Measurements from ENCODE around the gene CCK. TPM values are rescaled to one million over a fixed set of nuclear protein-coding genes. Genes with fewer than 3 reads are reported as not detected.

The CCK gene
- polyA plus RNA-seq, 3 donors = 0.11 to 0.53 (median 0.23) TPM

- DNase-seq (ENCODE audit: low read depth in 3 of 3, low spot score in 2 of 3) = no peak
Observed at GRCh38 chr3:42226470-42227425, 39.2 kb downstream of the CCK start.

DNA sequence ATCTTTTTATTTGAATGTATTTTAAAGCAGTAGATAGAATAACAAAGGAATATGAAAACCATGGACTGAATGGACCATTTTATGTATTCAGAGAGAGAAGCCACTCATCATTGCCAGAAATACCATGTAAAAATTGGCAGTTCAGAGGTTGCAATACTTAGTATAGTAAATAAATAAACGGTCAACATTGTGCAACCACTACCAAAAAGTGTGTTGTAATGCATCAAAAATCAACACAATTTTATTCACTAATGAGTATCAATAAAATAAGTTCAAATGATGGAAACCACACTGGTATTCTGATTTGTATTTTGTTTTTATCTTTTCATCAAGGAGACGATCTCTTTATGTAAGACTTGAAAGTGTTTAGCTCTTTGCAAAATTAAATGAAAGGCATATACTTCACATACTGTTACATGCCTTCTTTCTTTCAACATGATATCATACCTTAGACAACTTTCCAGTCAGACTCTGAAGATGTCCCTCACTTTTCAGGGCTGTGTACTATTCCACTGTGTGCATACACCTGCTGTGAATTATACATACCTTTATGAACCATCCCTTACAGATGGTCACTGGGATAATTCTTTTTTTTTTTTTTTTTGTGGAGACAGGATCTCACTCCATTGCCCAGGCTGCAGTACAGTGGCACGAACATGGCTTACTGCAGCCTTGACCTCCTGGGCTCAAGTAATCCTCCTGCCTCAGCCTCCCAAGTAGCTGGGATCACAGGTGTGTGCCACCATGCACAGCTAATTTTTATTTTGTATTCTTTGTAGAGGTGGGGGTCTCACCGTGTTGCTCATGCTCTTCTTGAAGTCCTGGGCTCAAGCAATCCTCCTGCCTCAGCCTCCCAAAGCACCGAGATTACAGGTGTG lies 40.3 kb downstream of the CCK start:
- no peak for DNase-seq (ENCODE audit: low read depth in 3 of 3, low spot score in 2 of 3)

DNA sequence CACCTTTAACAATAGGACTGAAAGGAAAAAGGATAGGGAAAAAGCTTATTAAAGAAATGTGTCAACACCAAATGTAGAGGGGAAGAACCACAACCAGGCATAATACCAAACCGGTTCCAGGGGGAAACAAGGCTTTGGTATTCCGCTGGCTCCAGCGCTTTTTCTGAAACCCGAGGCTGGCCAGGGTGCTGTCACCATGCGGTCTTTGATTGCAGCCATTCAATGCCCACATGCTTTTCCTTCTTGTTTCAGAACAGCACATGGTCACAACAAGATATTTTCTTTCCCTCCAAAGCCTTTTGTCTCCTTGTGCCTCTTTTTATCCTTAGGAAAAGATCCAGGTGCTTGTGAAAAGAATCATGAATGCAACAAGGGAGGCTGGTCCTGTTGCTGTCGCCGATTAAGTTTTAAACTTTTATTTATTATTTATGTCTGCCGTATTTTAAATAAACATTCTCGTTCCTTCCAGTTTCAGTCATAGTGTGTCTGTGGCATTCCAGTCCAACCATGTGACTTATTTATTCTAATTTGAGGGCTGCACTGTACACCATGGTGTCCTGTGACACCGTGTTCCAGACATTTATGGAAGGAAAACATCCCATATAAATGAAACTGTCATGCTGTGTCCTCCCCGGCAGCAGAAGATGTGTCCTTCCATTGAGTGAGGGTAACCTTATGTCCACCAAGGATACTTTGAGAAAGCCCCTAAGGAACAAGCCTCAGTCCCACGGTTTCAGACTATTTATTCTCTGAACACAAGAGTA lies 41.1 kb downstream of the CCK start:
- DNase-seq (ENCODE audit: low read depth in 3 of 3, low spot score in 2 of 3) = no peak

DNA sequence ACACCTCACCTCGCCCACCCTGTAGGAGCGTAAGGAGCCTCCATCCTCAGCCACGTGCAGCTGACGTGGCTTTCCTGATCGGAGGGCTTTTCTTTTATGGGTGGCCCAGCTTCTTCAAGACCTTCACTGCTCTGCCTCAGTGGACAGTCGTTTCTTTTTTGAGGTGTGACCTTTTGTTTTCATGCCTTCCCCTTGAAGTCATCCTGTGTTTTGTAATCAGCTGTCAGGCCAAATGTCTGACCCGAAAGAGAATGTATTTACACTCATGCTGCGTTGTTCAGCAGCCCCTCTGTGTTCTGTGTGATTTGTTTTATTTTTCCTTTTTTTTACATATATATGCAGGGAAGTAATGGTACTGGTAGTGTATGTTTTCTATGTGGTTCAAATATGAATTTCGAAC lies 41.8 kb downstream of the CCK start:
- no peak for DNase-seq (ENCODE audit: low read depth in 3 of 3, low spot score in 2 of 3)

DNA sequence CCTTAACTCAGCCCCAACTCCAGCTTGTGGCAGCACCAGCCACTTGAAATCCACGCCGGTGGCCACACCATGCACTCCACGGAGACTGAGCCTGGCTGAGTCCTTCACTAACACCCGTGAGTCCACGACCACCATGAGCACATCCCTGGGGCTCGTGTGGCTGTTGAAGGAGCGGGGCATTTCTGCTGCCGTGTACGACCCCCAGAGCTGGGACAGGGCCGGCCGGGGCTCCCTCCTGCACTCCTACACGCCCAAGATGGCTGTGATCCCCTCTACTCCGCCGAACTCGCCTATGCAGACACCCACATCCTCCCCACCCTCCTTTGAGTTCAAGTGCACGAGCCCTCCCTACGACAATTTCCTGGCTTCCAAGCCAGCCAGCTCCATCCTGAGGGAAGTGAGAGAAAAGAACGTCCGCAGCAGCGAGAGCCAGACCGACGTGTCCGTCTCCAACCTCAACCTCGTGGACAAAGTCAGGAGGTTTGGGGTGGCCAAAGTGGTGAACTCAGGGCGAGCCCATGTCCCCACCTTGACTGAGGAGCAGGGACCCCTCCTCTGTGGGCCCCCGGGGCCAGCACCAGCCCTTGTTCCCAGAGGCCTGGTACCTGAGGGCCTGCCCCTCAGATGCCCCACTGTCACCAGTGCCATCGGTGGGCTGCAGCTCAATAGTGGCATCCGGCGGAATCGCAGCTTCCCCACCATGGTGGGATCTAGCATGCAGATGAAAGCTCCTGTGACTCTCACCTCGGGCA lies 42.9 kb downstream of the CCK start:
- no peak for DNase-seq (ENCODE audit: low read depth in 3 of 3, low spot score in 2 of 3)

- DNase-seq (ENCODE audit: low read depth in 3 of 3, low spot score in 2 of 3) = no peak
Observed at GRCh38 chr3:42220436-42221121, 45.4 kb downstream of the CCK start.

GRCh38 chr3:42216931-42217333 lies 49.1 kb downstream of the CCK start:
- DNase-seq (ENCODE audit: low read depth in 3 of 3, low spot score in 2 of 3) = no peak

- DNase-seq (ENCODE audit: low read depth in 3 of 3, low spot score in 2 of 3) = no peak
Observed at GRCh38 chr3:42216302-42216701, 49.7 kb downstream of the CCK start.

GRCh38 chr3:42214565-42215283 lies 51.3 kb downstream of the CCK start:
- no peak for DNase-seq (ENCODE audit: low read depth in 3 of 3, low spot score in 2 of 3)

- no peak for DNase-seq (ENCODE audit: low read depth in 3 of 3, low spot score in 2 of 3)
Observed at GRCh38 chr3:42214064-42214463, 51.9 kb downstream of the CCK start.

DNA sequence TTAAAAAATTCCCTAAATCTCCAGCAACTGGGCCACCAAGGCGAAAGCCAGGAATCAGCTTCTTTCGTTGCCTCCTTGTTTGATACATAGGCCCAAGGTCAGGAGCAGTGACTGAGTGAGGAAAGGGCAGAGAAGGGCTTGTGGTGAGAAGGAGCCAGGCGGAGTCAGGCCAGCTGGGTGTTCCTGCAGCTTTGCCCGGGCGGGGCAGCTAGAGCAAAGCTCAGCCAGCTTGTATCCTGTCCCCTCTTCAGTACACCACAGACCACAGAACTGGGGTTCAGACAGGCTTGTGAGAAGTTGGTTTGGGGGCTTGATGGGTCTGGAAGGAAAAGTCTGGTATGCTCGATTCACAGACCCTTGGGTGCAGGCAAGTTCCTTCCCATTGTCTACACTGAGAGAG lies 52.6 kb downstream of the CCK start:
- no peak for DNase-seq (ENCODE audit: low read depth in 3 of 3, low spot score in 2 of 3)

- DNase-seq (ENCODE audit: low read depth in 3 of 3, low spot score in 2 of 3) = no peak
Observed at GRCh38 chr3:42210726-42211125, 55.3 kb downstream of the CCK start.

GRCh38 chr3:42209917-42210316 lies 56.1 kb downstream of the CCK start:
- no peak for DNase-seq (ENCODE audit: low read depth in 3 of 3, low spot score in 2 of 3)

Other genes with a start within 250 kb of the CCK start
- 10 to 100 TPM; 42.0 to 44.3 (median 43.4) TPM for gene TRAK1, start 174.8 kb downstream of the CCK start, polyA plus RNA-seq (ENCODE audit: insufficient read length in 3 of 3)
- not detected for gene LYZL4, start 144.4 kb upstream of the CCK start, polyA plus RNA-seq (ENCODE audit: insufficient read length in 3 of 3)
- gene VIPR1, start 236.5 kb upstream of the CCK start, polyA plus RNA-seq (ENCODE audit: insufficient read length in 3 of 3) = 1 to 10 TPM in 1 of 3 donors, under 1 TPM in 2; 0.74 to 1.3 (median 0.93) TPM